ENCODE data around the gene PPP2R2D.

The PPP2R2D gene

GRCh38 chr10:131859341-131860020 lies 41.3 kb upstream of the PPP2R2D start:
- ATAC-seq: no peak
- H3K36me3 Mint-ChIP-seq (ENCODE audit: low read depth): no peaks in the 10 kb centered on the region
- no peaks in the 10 kb centered on the region for H3K4me1 Mint-ChIP-seq
- H3K9me3 Mint-ChIP-seq: no peaks in the 10 kb centered on the region
- no peak for DNase-seq
- H3K27me3 Mint-ChIP-seq: peaks cover 11% of the 10 kb centered on the region
- no peak overlapping the region for H3K27ac Mint-ChIP-seq
- H3K4me3 Mint-ChIP-seq: no peak overlapping the region

GRCh38 chr10:131860311-131860710 lies 40.5 kb upstream of the PPP2R2D start:
- H3K36me3 Mint-ChIP-seq (ENCODE audit: low read depth): no peaks in the 10 kb centered on the region
- H3K4me3 Mint-ChIP-seq: no peak overlapping the region
- H3K9me3 Mint-ChIP-seq: no peaks in the 10 kb centered on the region
- H3K27ac Mint-ChIP-seq: no peak overlapping the region
- ATAC-seq: no peak
- no peak for DNase-seq
- peaks cover 11% of the 10 kb centered on the region for H3K27me3 Mint-ChIP-seq
- no peaks in the 10 kb centered on the region for H3K4me1 Mint-ChIP-seq

DNA sequence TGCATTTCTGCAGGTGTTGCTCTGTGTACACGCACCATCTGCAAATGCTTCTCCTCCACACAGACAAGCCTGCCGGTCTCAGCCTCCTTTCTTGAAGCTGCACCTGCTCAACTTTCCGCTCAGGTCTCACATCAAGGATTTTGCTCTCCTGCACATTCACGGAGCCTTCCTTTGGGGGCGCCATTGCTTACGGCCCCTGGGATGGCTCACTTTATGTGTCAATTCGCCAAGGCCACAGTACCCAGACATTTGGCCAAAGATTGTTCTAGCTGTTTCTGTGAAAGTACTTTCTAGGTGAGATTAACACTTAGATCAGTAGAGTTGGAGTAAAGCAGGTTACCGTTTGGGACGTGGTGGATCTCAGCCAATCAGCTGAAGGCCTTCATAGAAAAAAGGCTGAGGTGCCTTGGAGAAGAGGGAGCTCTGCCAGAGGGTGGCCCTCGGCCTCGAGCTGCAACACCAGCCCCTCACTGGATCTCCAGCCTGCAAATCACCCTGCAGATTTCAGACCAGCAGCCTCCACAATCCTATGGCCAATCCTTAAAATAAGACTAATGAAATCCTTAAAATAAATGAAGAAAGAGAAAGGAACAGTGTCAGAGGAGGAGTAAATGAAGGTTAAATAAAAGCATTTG lies 39.9 kb upstream of the PPP2R2D start:
- Mint-ChIP-seq H3K4me3 (no peak overlapping the region), H3K4me1 (no peaks in the 10 kb centered on the region), H3K27me3 (peaks cover 11% of the 10 kb centered on the region), H3K36me3 (ENCODE audit: low read depth) (no peaks in the 10 kb centered on the region), H3K9me3 (no peaks in the 10 kb centered on the region), H3K27ac (no peak overlapping the region)
- ATAC-seq: no peak
- no peak for DNase-seq

DNA sequence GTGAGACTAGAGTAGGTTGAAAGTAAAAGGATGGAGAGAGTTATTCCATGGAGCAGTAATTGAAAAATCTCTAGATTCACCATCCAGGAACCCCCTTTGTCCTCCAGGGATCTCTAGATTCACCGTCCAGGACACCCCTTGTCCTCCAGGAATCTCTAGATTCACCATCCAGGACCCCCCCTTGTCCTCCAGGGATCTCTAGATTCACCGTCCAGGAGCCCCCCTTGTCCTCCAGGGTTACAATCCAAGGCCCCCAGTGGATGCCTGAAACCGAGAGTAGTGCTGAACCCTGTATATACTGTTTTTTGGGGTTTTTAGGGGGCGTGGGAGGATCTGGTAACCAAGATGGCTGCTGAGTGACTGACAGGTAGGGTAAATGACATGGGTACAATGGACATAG lies 38.3 kb upstream of the PPP2R2D start:
- H3K27me3 Mint-ChIP-seq: peaks cover 11% of the 10 kb centered on the region
- DNase-seq (no peak), ATAC-seq (no peak)
- H3K36me3 Mint-ChIP-seq (ENCODE audit: low read depth): no peaks in the 10 kb centered on the region
- no peaks in the 10 kb centered on the region for H3K9me3 Mint-ChIP-seq
- no peak overlapping the region for H3K27ac Mint-ChIP-seq
- H3K4me1 Mint-ChIP-seq: no peaks in the 10 kb centered on the region
- H3K4me3 Mint-ChIP-seq: no peak overlapping the region

DNA sequence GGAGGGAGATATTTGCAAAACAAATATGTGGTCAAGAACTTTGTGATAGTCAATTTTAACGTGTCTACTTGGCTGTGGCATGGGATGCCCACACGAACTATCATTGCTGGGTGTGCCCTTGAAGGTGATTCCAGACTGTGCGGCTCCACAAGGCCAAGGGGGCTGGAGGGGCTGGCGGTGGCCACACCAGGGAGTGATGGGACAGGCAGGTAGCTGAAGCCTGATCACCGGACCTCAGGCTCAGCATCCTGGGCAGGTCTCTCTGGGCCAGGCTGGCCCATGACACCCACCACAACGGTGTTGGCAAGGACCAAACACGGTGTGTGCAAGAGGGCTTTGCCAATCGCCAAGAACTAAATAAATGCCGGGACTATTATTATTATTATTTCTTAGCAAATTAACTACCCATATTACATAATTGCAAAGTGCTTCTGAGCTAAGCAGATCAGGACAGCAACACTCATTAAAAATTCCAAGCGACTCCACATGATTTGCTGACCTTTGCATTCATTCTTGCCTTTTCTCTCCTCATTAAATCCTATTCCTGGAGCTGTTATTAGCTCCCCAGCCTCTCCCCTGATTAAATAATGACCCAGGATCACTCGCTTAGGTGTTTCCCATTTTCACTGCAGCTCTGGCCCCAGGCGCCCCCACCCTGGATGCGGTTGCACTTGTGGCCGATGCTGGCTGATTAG lies 35.4 kb upstream of the PPP2R2D start:
- Mint-ChIP-seq H3K4me1 (no peaks in the 10 kb centered on the region), H3K9me3 (no peaks in the 10 kb centered on the region), H3K36me3 (ENCODE audit: low read depth) (no peaks in the 10 kb centered on the region), H3K27ac (no peak overlapping the region), H3K27me3 (peaks cover 13% of the 10 kb centered on the region), H3K4me3 (no peak overlapping the region)
- ATAC-seq (no peak), DNase-seq (no peak)

GRCh38 chr10:131866673-131867072 lies 34.1 kb upstream of the PPP2R2D start:
- H3K9me3 Mint-ChIP-seq: no peaks in the 10 kb centered on the region
- H3K27me3 Mint-ChIP-seq: peaks cover 6% of the 10 kb centered on the region

DNA sequence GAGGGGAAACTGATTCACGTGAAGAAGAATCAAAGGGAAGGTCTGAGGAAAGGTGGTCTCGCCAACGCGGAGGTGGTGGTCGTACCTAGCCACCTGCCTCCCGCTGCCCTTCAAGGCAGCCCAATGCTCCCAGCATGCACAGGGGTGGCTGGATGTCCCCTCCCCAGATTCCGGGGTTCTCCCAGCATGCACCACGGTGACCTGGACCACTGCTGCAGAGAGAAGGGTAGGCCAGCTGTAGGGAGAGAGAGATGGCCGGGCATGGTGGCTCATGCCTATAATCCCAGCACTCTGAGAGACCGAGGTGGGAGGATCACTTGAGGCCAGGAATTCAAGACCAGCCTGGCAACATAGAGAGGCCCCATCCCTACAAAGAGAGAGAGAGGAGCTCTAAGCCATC lies 32.4 kb upstream of the PPP2R2D start:
- Mint-ChIP-seq H3K36me3 (ENCODE audit: low read depth) (no peaks in the 10 kb centered on the region), H3K27me3 (peaks cover 2% of the 10 kb centered on the region), H3K9me3 (no peaks in the 10 kb centered on the region), H3K4me3 (no peak overlapping the region), H3K27ac (no peak overlapping the region), H3K4me1 (no peaks in the 10 kb centered on the region)
- DNase-seq (no peak), ATAC-seq (no peak)

More at GRCh38 chr10:131866673-131867072, 34.1 kb upstream of the PPP2R2D start:
- no peak overlapping the region for H3K4me3 Mint-ChIP-seq
- ATAC-seq: no peak
- H3K27ac Mint-ChIP-seq: no peak overlapping the region
- no peak for DNase-seq
- H3K4me1 Mint-ChIP-seq: no peaks in the 10 kb centered on the region
- no peaks in the 10 kb centered on the region for H3K36me3 Mint-ChIP-seq (ENCODE audit: low read depth)

GRCh38 chr10:131869344-131869743 lies 31.5 kb upstream of the PPP2R2D start:
- Mint-ChIP-seq H3K27ac (no peak overlapping the region), H3K36me3 (ENCODE audit: low read depth) (no peaks in the 10 kb centered on the region), H3K27me3 (peaks cover 3% of the 10 kb centered on the region), H3K4me3 (no peak overlapping the region), H3K4me1 (peaks cover 1% of the 10 kb centered on the region), H3K9me3 (no peaks in the 10 kb centered on the region)
- ATAC-seq: no peak
- no peak for DNase-seq

DNA sequence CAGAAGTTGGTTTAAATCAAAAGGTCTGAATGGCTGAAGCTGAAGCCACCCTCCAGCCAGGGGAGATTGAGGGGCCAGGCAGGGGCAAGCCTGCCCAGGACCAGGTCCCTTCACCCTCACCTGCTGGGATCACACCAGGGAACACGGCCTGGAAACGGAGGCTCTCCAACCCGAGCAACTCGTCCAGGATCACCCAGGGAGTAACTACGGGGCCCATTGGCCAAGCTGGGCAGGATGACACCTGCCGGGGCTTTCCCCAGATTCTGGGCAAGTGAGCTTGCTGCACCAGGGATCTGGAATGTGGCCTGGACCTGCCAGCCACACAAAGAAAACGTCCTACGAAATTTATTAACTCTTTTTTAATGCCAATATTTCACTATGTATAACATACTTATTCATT lies 30.4 kb upstream of the PPP2R2D start:
- peaks cover 7% of the 10 kb centered on the region for H3K27me3 Mint-ChIP-seq
- peaks cover 6% of the 10 kb centered on the region for H3K4me1 Mint-ChIP-seq
- no peak for ATAC-seq
- no peak overlapping the region for H3K4me3 Mint-ChIP-seq
- H3K9me3 Mint-ChIP-seq: no peaks in the 10 kb centered on the region
- H3K36me3 Mint-ChIP-seq (ENCODE audit: low read depth): no peaks in the 10 kb centered on the region
- no peak for DNase-seq
- H3K27ac Mint-ChIP-seq: no peak overlapping the region

- Mint-ChIP-seq H3K9me3 (no peaks in the 10 kb centered on the region), H3K4me3 (no peak overlapping the region), H3K27me3 (peaks cover 9% of the 10 kb centered on the region), H3K27ac (no peak overlapping the region), H3K36me3 (ENCODE audit: low read depth) (no peaks in the 10 kb centered on the region), H3K4me1 (peaks cover 6% of the 10 kb centered on the region)
- ATAC-seq (no peak), DNase-seq (no peak)
Observed at GRCh38 chr10:131870831-131871672, 29.8 kb upstream of the PPP2R2D start.

GRCh38 chr10:131871673-131872005 lies 29.2 kb upstream of the PPP2R2D start:
- Mint-ChIP-seq H3K27me3 (peaks cover 15% of the 10 kb centered on the region), H3K4me3 (no peak overlapping the region), H3K4me1 (peaks cover 6% of the 10 kb centered on the region), H3K27ac (no peak overlapping the region), H3K9me3 (no peaks in the 10 kb centered on the region), H3K36me3 (ENCODE audit: low read depth) (no peaks in the 10 kb centered on the region)
- ATAC-seq (no peak), DNase-seq (no peak)

- ATAC-seq (no peak), DNase-seq (no peak)
- H3K4me1 Mint-ChIP-seq: peaks cover 6% of the 10 kb centered on the region
- H3K27ac Mint-ChIP-seq: no peak overlapping the region
- no peak overlapping the region for H3K4me3 Mint-ChIP-seq
- H3K9me3 Mint-ChIP-seq: no peaks in the 10 kb centered on the region
- H3K36me3 Mint-ChIP-seq (ENCODE audit: low read depth): no peaks in the 10 kb centered on the region
- H3K27me3 Mint-ChIP-seq: peaks cover 15% of the 10 kb centered on the region
Observed at GRCh38 chr10:131872011-131872826, 28.6 kb upstream of the PPP2R2D start.

DNA sequence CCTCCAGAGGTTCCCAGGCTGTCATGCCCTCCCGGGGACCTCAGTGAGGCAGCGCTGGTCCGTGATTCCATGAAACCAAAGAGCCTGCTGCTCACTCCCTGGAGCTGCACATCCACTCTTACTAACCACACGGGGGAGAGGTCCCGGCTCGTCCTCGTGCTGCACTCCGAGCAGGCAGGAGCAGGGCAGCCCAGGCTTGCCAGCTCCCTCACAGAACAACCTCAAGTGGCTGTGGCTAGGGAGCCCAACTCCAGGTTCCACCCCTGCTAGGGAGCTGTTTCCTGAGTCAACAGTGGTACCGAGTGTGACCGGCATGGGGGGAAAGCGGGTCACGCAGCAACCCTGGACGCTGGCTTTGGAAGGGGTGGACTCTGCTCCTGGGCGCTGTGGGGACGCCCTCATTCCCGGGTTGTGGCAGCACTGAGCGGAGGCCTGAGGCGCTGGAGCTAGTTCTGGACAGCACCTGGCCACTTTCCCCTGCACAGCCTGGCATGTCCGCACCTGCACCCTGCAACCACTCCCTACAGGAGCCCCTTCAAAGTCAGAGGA lies 27.9 kb upstream of the PPP2R2D start:
- no peak for DNase-seq
- Mint-ChIP-seq H3K4me1 (peaks cover 6% of the 10 kb centered on the region), H3K9me3 (no peaks in the 10 kb centered on the region), H3K27ac (no peak overlapping the region), H3K4me3 (no peak overlapping the region), H3K36me3 (ENCODE audit: low read depth) (no peaks in the 10 kb centered on the region), H3K27me3 (peaks cover 16% of the 10 kb centered on the region)
- ATAC-seq: no peak

- DNase-seq (peak; percentile 75), ATAC-seq (peak; percentile 44)
- Mint-ChIP-seq H3K27me3 (peaks cover 27% of the 10 kb centered on the region), H3K4me3 (peak overlapping the region; percentile 29), H3K36me3 (ENCODE audit: low read depth) (no peaks in the 10 kb centered on the region), H3K27ac (no peak overlapping the region), H3K9me3 (no peaks in the 10 kb centered on the region), H3K4me1 (peaks cover 6% of the 10 kb centered on the region)
Observed at GRCh38 chr10:131874991-131875451, 25.8 kb upstream of the PPP2R2D start.
